HG03565 (cell line): ENCODE results near the gene RPTOR.
"Not testable (repeated sequence)": the region's sequence is repeated elsewhere in the genome, so short reads cannot be mapped to it uniquely, and the experiment has no call there.

Experiments
- ATAC-seq: cut with Tn5 transposase; IDR thresholded peaks from one replicate; pipeline ENCODE4 v1.9.1; 2021; ENCODE audit warnings: mild to moderate bottlenecking, moderate library complexity; ENCODE audit not compliant: unreplicated experiment

RPTOR gene

GRCh38 chr17:80740141-80740540, 195.5 kb downstream of the RPTOR start:
- ATAC-seq = no peak

GRCh38 chr17:80742091-80742490, 197.5 kb downstream of the RPTOR start:
- ATAC-seq = no peak

- ATAC-seq = no peak
Observed at GRCh38 chr17:80742581-80743180, 198.0 kb downstream of the RPTOR start.

GRCh38 chr17:80743181-80743771, 198.6 kb downstream of the RPTOR start:
- ATAC-seq = no peak

GRCh38 chr17:80743973-80744372, 199.3 kb downstream of the RPTOR start:
- not testable (repeated sequence) for ATAC-seq

GRCh38 chr17:80744725-80745124, 200.1 kb downstream of the RPTOR start:
- not testable (repeated sequence) for ATAC-seq

GRCh38 chr17:80745183-80745582, 200.5 kb downstream of the RPTOR start:
- ATAC-seq = no peak

GRCh38 chr17:80746262-80746935, 201.8 kb downstream of the RPTOR start:
- no peak for ATAC-seq

GRCh38 chr17:80747469-80747868, 202.8 kb downstream of the RPTOR start:
- no peak for ATAC-seq

- ATAC-seq = no peak
Observed at GRCh38 chr17:80749611-80750010, 205.0 kb downstream of the RPTOR start.

- ATAC-seq = no peak
Observed at GRCh38 chr17:80750263-80750662, 205.6 kb downstream of the RPTOR start.

GRCh38 chr17:80751070-80751945, 206.7 kb downstream of the RPTOR start:
- no peak for ATAC-seq

GRCh38 chr17:80751946-80752581, 207.4 kb downstream of the RPTOR start:
- ATAC-seq = no peak

GRCh38 chr17:80753685-80754345, 209.2 kb downstream of the RPTOR start:
- no peak for ATAC-seq

GRCh38 chr17:80754846-80755245, 210.2 kb downstream of the RPTOR start:
- ATAC-seq = no peak

- ATAC-seq = no peak
Observed at GRCh38 chr17:80755650-80756405, 211.2 kb downstream of the RPTOR start.

- no peak for ATAC-seq
Observed at GRCh38 chr17:80758481-80759376, 214.1 kb downstream of the RPTOR start.

- ATAC-seq = no peak
Observed at GRCh38 chr17:80759377-80759673, 214.7 kb downstream of the RPTOR start.

- ATAC-seq = no peak
Observed at GRCh38 chr17:80760511-80760911, 215.9 kb downstream of the RPTOR start.
